ENCODE measurements around the gene S100PBP.
A peak's percentile ranks its signal among the peaks of the same experiment; 100 is the strongest.

- TF ChIP-seq POLR2AphosphoS5 (IDR thresholded peaks at IDR 0.05) (no peak), CTCF (IDR thresholded peaks at IDR 0.05) (peak; percentile 17 to 47 (median 36)), POLR2A (IDR thresholded peaks at IDR 0.05; ENCODE audit: low read depth) (no peak), EP300 (IDR thresholded peaks at IDR 0.05) (no peak)
Observed at GRCh38 chr1:32892368-32893197, 75.1 kb downstream of the S100PBP start.

All from esophagus muscularis mucosa (tissue), 4 donors.